ENCODE results near the gene ZNF609.

The ZNF609 gene

GRCh38 chr15:64460206-64460723 lies at the start of gene ZNF609:
Gene ZNF609 (plus strand): TSS chr15:64460578. CDS start chr15:64499420, 38,842 bp downstream.
- DNase-seq, result peak; percentile 95

GRCh38 chr15:64412216-64412615 lies 48.2 kb upstream of the ZNF609 start:
- no peak for DNase-seq

- DNase-seq, result no peak
These were observed 37.7 kb upstream of the ZNF609 start for GRCh38 chr15:64422697-64423096.

GRCh38 chr15:64423970-64424369 lies 36.4 kb upstream of the ZNF609 start:
- DNase-seq, result no peak

GRCh38 chr15:64425221-64425620 lies 35.2 kb upstream of the ZNF609 start:
- DNase-seq, result no peak

- peak; percentile 52 for DNase-seq
These were observed 33.4 kb upstream of the ZNF609 start for GRCh38 chr15:64426845-64427465.

- DNase-seq, result no peak
These were observed 30.9 kb upstream of the ZNF609 start for GRCh38 chr15:64429448-64429847.

- DNase-seq, result peak; percentile 94
These were observed 30.2 kb upstream of the ZNF609 start for GRCh38 chr15:64430000-64430735.

- DNase-seq, result no peak
These were observed 22.4 kb upstream of the ZNF609 start for GRCh38 chr15:64437982-64438381.

- DNase-seq, result no peak
These were observed 21.5 kb upstream of the ZNF609 start for GRCh38 chr15:64438653-64439447.

GRCh38 chr15:64441852-64442251 lies 18.5 kb upstream of the ZNF609 start:
- no peak for DNase-seq

GRCh38 chr15:64443016-64443415 lies 17.4 kb upstream of the ZNF609 start:
- DNase-seq, result no peak

GRCh38 chr15:64443747-64444621 lies 16.4 kb upstream of the ZNF609 start:
- peak; percentile 90 for DNase-seq

- DNase-seq, result no peak
These were observed 15.5 kb upstream of the ZNF609 start for GRCh38 chr15:64444836-64445235.

- no peak for DNase-seq
These were observed 12.7 kb upstream of the ZNF609 start for GRCh38 chr15:64447536-64448315.

- DNase-seq, result no peak
These were observed 7.2 kb upstream of the ZNF609 start for GRCh38 chr15:64452988-64453688.

- DNase-seq, result no peak
These were observed 6.7 kb upstream of the ZNF609 start for GRCh38 chr15:64453689-64454037.

- no peak for DNase-seq
These were observed 6.1 kb upstream of the ZNF609 start for GRCh38 chr15:64454282-64454681.

- no peak for DNase-seq
These were observed 4.4 kb upstream of the ZNF609 start for GRCh38 chr15:64455961-64456371.

GRCh38 chr15:64456634-64457108 lies 3.7 kb upstream of the ZNF609 start:
- no peak for DNase-seq
